IPS-18a (cell line): Measurements from ENCODE around the gene ALKBH4.
"Not testable (repeated sequence)": the region's sequence is repeated elsewhere in the genome, so short reads cannot be mapped to it uniquely, and the experiment has no call there.

Source experiments
- H3K27ac ChIP-seq: one replicate; pipeline ENCODE4 v1.5.1; 2013; ENCODE audit warnings: low read length
- H3K27me3 ChIP-seq: one replicate; pipeline ENCODE4 v1.6.1; 2013; ENCODE audit warnings: mild to moderate bottlenecking, low read length; ENCODE audit not compliant: control insufficient read depth, insufficient read depth
- H3K36me3 ChIP-seq: one replicate; pipeline ENCODE4 v1.6.1; 2013; ENCODE audit warnings: low read depth, low read length; ENCODE audit not compliant: control insufficient read depth
- H3K4me1 ChIP-seq: one replicate; pipeline ENCODE4 v1.6.1; 2013; ENCODE audit warnings: low read depth, low read length; ENCODE audit not compliant: control insufficient read depth
- H3K4me3 ChIP-seq: one replicate; pipeline ENCODE4 v1.5.1; 2013; ENCODE audit warnings: low read length
- H3K9ac ChIP-seq: one replicate; pipeline ENCODE4 v1.6.1; 2013; ENCODE audit warnings: mild to moderate bottlenecking, low read length, moderate library complexity
- H3K9me3 ChIP-seq: one replicate; pipeline ENCODE4 v1.6.1; 2013; ENCODE audit warnings: low read depth, low read length; ENCODE audit not compliant: control insufficient read depth

Gene ALKBH4

DNA sequence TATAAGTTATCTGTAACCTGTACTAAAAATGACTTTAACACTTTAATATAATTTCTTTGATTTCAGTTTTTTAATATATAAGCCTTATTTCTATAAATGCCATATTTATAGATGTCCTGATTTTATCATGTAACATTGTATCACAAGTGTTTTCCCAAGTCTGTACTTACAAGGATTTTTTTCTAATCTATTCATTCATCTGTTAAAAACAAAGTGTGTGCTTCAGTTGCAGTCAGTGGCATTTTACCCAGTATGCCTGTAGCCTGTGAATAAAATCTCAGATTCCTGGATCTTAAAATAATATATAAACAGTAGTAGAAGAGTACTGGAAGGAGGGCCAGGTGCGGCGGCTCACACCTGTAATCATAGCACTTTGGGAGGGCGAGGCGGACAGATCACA lies 51.1 kb downstream of the ALKBH4 start:
- H3K4me3 ChIP-seq, result no peak overlapping the region
- H3K36me3 ChIP-seq, result peaks cover 33% of the 10 kb centered on the region
- no peaks in the 10 kb centered on the region for H3K27me3 ChIP-seq
- H3K9ac ChIP-seq, result no peak overlapping the region
- no peaks in the 10 kb centered on the region for H3K9me3 ChIP-seq
- no peaks in the 10 kb centered on the region for H3K4me1 ChIP-seq
- H3K27ac ChIP-seq, result no peak overlapping the region

DNA sequence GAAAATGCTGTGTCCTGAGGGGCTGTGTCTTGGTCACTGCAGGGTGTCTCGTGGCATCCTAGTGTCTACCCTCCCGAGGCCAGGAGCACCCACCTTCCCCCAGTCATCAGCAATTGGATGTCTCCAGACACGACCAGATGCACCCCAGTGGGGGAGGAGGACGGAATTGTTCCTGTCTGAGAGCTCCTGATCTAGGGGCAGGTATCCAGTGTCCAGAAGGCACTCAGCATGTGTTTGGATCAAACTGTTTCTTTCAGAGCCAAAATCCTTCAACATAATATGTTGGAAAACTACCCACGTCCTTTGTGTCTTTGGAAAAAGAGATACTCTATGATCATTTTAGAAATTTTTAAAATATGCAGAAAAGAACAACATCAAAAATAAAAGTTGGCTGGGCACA lies 51.6 kb downstream of the ALKBH4 start:
- Histone ChIP-seq H3K9ac (no peak overlapping the region), H3K27me3 (no peaks in the 10 kb centered on the region), H3K36me3 (peaks cover 33% of the 10 kb centered on the region), H3K27ac (no peak overlapping the region), H3K4me1 (no peaks in the 10 kb centered on the region), H3K9me3 (no peaks in the 10 kb centered on the region), H3K4me3 (no peak overlapping the region)

DNA sequence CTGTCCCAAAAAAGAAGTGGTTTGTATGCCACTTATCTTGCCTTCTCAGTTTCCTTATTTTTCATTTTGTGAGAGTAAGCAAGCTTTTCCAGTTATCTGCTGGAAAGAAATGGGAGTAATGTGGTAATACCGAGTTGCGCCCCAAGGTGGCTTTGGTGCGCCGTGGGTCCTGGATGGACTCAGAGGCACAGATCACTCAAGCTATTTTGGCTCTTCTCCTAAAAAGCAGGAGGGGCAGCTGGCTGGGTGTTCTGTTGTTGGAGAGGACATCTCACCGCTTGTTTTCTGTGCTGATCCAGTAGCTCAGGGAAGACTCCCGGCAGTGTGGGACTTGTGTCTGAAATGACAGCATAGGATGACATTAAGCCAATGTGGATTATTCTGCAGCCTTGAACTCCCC lies 52.1 kb downstream of the ALKBH4 start:
- Histone ChIP-seq H3K36me3 (peaks cover 38% of the 10 kb centered on the region), H3K9ac (no peak overlapping the region), H3K27ac (no peak overlapping the region), H3K9me3 (no peaks in the 10 kb centered on the region), H3K27me3 (no peaks in the 10 kb centered on the region), H3K4me1 (no peaks in the 10 kb centered on the region), H3K4me3 (no peak overlapping the region)

DNA sequence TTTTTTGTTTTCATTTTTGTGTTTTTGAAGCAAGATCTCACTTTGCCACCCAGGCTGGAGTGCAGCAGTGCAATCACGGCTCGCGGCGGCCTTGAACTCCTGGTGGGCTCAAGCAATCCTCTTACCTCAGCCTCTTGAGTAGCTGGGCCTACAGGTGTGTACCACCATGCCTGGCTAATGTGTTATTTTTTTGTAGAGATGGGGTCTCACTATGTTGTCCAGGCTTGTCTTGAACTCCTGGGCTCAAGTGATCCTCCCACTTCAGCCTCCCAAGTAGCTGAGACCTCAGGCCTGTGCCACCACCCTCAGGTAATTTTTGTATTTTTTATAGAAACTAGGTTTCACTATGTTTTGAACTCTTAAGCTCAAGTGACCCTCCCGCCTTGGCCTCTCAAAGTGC lies 53.7 kb downstream of the ALKBH4 start:
- no peaks in the 10 kb centered on the region for H3K4me1 ChIP-seq
- no peaks in the 10 kb centered on the region for H3K9me3 ChIP-seq

DNA sequence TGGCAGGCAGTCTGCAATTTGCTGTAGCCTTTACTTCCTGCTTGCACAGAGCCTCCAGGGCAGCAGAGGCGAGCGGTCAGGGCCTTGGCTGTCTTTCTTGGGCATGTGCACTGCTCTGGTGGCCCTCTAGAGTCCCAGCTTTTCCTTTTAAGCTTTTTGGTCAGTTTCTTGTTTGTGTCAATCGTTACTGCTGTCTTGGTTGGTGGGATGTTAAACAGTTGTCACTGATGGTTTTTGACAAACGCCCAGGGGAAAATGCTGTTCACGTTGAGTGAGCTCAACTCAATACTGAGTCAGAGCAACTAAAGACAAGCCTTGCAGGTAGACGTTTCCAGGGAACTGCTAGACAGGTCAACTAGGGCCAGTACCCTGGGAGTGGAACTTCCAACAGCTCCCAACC lies 54.5 kb downstream of the ALKBH4 start:
- Histone ChIP-seq H3K9ac (no peak overlapping the region), H3K27ac (no peak overlapping the region), H3K9me3 (no peaks in the 10 kb centered on the region), H3K27me3 (no peaks in the 10 kb centered on the region), H3K36me3 (peaks cover 50% of the 10 kb centered on the region), H3K4me3 (no peak overlapping the region), H3K4me1 (no peaks in the 10 kb centered on the region)

More for the DNA sequence above, 53.7 kb downstream of the ALKBH4 start:
- Histone ChIP-seq H3K4me3 (no peak overlapping the region), H3K9ac (no peak overlapping the region), H3K27me3 (no peaks in the 10 kb centered on the region), H3K27ac (no peak overlapping the region), H3K36me3 (peaks cover 43% of the 10 kb centered on the region)

DNA sequence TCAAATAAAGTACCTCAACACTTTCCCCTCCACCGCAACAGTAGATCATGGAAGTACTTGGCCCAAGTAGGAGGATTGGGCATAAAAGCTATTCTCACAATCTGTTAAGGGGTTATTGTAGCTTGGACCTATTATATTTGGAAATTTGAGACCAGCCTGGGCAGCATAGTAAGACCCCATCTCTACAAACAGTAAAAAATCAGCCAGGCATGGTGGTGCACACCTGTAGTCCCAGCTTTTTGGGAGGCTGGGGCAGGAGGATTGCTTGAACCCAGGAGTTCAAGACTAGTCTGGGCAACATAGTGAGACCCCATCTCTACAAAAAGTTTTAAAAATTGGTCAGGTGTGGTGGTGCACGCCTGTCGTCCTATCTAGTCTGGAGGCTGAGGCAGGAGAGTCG lies 55.3 kb downstream of the ALKBH4 start:
- Histone ChIP-seq H3K4me3 (no peak overlapping the region), H3K9me3 (no peaks in the 10 kb centered on the region), H3K9ac (no peak overlapping the region), H3K4me1 (no peaks in the 10 kb centered on the region), H3K27me3 (no peaks in the 10 kb centered on the region), H3K27ac (no peak overlapping the region), H3K36me3 (peaks cover 54% of the 10 kb centered on the region)

DNA sequence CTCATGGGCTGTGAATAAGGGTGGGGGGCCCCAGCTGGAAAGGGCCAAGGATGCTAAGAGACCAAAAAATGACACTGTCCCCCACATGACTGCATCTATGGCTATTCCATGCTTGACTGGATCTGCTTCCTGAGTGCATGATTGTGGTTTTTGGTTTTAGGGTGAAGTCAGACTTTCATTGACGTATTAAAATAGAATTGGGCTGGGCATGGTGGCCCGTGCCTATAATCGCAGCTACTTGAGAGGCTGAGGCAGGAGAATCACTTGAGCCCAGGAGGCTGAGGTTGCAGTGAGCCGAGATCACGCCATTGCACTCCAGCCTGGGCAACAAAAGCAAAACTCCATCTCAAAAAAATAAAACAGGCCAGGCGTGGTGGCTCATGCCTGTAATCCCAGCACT lies 56.1 kb downstream of the ALKBH4 start:
- H3K27ac ChIP-seq, H3K27me3 ChIP-seq, H3K9me3 ChIP-seq, H3K4me3 ChIP-seq, H3K9ac ChIP-seq, H3K4me1 ChIP-seq: not testable (repeated sequence)
- peaks cover 60% of the 10 kb centered on the region for H3K36me3 ChIP-seq

DNA sequence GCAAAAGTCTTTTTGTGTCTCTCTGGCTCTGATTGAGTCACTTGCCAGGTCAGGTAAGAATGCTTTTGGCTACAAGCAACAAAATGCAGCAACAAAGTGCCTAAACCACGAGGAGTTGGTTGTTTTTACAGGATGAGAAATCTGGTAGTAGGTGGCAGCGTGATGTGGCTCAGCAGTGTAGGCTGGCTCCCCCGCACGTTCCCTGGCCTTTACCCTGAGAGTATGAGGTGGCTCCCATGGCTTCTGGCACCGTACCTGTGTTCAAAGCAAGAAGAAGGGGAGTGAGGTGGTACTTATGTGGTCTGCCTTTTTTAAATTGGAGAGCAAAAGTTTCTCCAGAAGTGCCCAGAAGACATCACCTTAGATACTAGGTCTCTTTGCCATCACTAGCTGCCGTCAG lies 56.8 kb downstream of the ALKBH4 start:
- Histone ChIP-seq H3K27me3 (no peaks in the 10 kb centered on the region), H3K9ac (no peak overlapping the region), H3K27ac (no peak overlapping the region), H3K4me3 (no peak overlapping the region), H3K9me3 (no peaks in the 10 kb centered on the region), H3K36me3 (peaks cover 60% of the 10 kb centered on the region), H3K4me1 (no peaks in the 10 kb centered on the region)
